ENCODE results near the gene TMEM125. TPM values are rescaled to one million over a fixed set of nuclear protein-coding genes. Genes with fewer than 3 reads are reported as not detected.

Gene TMEM125
- total and polyA plus RNA-seq, 9 of the 15 experiments (the other 6 are each of a cell fraction or from before 2014, with no cell fraction given) = 0.07 to 0.08 TPM; not detected in 7

- no peak for TF ChIP-seq CREB3L1 (IDR thresholded peaks at IDR 0.05; ENCODE audit: borderline replicate concordance, low read depth)
- no peak for TF ChIP-seq BRD9 (IDR thresholded peaks at IDR 0.05; ENCODE audit: low read depth, partially characterized antibody)
- TF ChIP-seq, protein P1, sequence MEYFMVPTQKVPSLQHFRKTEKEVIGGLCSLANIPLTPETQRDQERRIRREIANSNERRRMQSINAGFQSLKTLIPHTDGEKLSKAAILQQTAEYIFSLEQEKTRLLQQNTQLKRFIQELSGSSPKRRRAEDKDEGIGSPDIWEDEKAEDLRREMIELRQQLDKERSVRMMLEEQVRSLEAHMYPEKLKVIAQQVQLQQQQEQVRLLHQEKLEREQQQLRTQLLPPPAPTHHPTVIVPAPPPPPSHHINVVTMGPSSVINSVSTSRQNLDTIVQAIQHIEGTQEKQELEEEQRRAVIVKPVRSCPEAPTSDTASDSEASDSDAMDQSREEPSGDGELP (CRISPR knock-in tag; IDR thresholded peaks at IDR 0.05; ENCODE audit: borderline replicate concordance) = 0 out of 2 replicates have a peak, but pooled peaks have one; percentile 32
- peak; percentile 47; the same call in 1 of the 2 replicates for TF ChIP-seq HDAC8 (tag; IDR thresholded peaks at IDR 0.05)
- TF ChIP-seq HNRNPL (IDR thresholded peaks at IDR 0.05; ENCODE audit: low read depth, low read length) = no peak
- TF ChIP-seq CBX5 (IDR thresholded peaks at IDR 0.05; ENCODE audit: borderline replicate concordance, low read depth) = no peak
- TF ChIP-seq MITF (IDR thresholded peaks at IDR 0.05) = no peak
- no peak for TF ChIP-seq ZNF699 (CRISPR knock-in tag; IDR thresholded peaks at IDR 0.05; ENCODE audit: insufficient replicate concordance)
- TF ChIP-seq ZNF584 (CRISPR knock-in tag; IDR thresholded peaks at IDR 0.05; ENCODE audit: low read depth) = peak; percentile 79; the same call in 1 of the 2 replicates
- no peak for TF ChIP-seq ARID2 (IDR thresholded peaks at IDR 0.05)
- TF ChIP-seq, protein P2, sequence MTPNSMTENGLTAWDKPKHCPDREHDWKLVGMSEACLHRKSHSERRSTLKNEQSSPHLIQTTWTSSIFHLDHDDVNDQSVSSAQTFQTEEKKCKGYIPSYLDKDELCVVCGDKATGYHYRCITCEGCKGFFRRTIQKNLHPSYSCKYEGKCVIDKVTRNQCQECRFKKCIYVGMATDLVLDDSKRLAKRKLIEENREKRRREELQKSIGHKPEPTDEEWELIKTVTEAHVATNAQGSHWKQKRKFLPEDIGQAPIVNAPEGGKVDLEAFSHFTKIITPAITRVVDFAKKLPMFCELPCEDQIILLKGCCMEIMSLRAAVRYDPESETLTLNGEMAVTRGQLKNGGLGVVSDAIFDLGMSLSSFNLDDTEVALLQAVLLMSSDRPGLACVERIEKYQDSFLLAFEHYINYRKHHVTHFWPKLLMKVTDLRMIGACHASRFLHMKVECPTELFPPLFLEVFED (CRISPR knock-in tag; conservative IDR thresholded peaks at IDR 0.05) = no peak
- TF ChIP-seq ZNF274 (IDR thresholded peaks at IDR 0.05; ENCODE audit: borderline replicate concordance, low read depth, low read length) = no peak
- TF ChIP-seq ETV6 (IDR thresholded peaks at IDR 0.05; ENCODE audit: borderline replicate concordance in 1 of 2, low read depth in 2 of 2, low read length in 1 of 2) = 0 out of 4 replicates have a peak, but pooled peaks of 1 of the 2 experiments have one; percentile 22
- no peak for TF ChIP-seq ETV6 (CRISPR knock-in tag; IDR thresholded peaks at IDR 0.05; ENCODE audit: borderline replicate concordance)
- TF ChIP-seq PATZ1 (CRISPR knock-in tag; IDR thresholded peaks at IDR 0.05; ENCODE audit: borderline replicate concordance) = no peak
- no peak for TF ChIP-seq ZBTB8A (IDR thresholded peaks at IDR 0.05; ENCODE audit: partially characterized antibody)
- TF ChIP-seq CREM (IDR thresholded peaks at IDR 0.05; ENCODE audit: low read depth) = no peak
These were observed 4.5 kb downstream of the TMEM125 start (continued) for GRCh38 chr1:43274125-43274803.
